Body of pancreas (tissue), 4 donors: Measurements from ENCODE around the gene FNBP1L. TPM values are rescaled to one million over a fixed set of nuclear protein-coding genes. Genes with fewer than 3 reads are reported as not detected.

Experiments
- ATAC-seq: fragments of 150-250 bp; one replicate; pipeline ENCODE4 v1.9.1; 2016
- DNase-seq, 4 donors: peaks; one replicate each; pipeline ENCODE4 v3.0.0-alpha.2; 2019
- H3K27ac ChIP-seq, 4 donors: fragments of 200-600 bp; sonication (generic); 1 replicate in 3 of 4; 2 replicates in 1 of 4; pipeline versions ENCODE4 v1.5.1 to v1.6.1; 2016 to 2019; ENCODE audit warnings: mild to moderate bottlenecking in 1 of 4, mixed read lengths in 1 of 4, moderate library complexity in 1 of 4
- H3K27me3 ChIP-seq, 2 donors: fragments of 200-600 bp; sonication (generic); one replicate each; pipeline ENCODE4 v1.6.0; 2016; ENCODE audit warnings: mild to moderate bottlenecking in 1 of 2
- H3K36me3 ChIP-seq, 2 donors: fragments of 200-600 bp; sonication (generic); replicated peaks in 1 of 2; 2 replicates each; pipeline ENCODE4 v1.5.1; 2016; ENCODE audit warnings: low read depth in 2 of 2; ENCODE audit not compliant: insufficient read depth in 1 of 2
- H3K4me1 ChIP-seq: fragments of 200-600 bp; sonication (generic); one replicate; pipeline ENCODE4 v1.6.0; 2016
- H3K4me3 ChIP-seq, 2 donors: fragments of 200-600 bp; sonication (generic); 1 replicate in 1 of 2; 2 replicates in 1 of 2; pipeline ENCODE4 v1.5.1; 2016 to 2019
- H3K9me3 ChIP-seq, 3 donors: fragments of 200-600 bp; sonication (generic); 1 replicate in 2 of 3; 2 replicates in 1 of 3; pipeline ENCODE4 v1.5.1; 2016
- CTCF ChIP-seq, 7 experiments: fragments of 450-650 bp in 4 of 7; fragments of 200-600 bp in 3 of 7; sonication (generic) in 3 of 7; IDR thresholded peaks; one replicate each; pipeline ENCODE4 v1.5.1; 2016 to 2019; ENCODE audit warnings: antibody characterized with exemption in 7 of 7
- POLR2A ChIP-seq, 3 donors: fragments of 450-650 bp; IDR thresholded peaks; one replicate each; pipeline ENCODE4 v1.6.1; 2016; ENCODE audit warnings: antibody characterized with exemption in 3 of 3, mild to moderate bottlenecking in 2 of 3
- WGBS, 2 donors: methylation state at CpG; one replicate each; pipeline ENCODE4 v1.1.5; 2017; 5-methylcytosine and 5-hydroxymethylcytosine counted together
- intact Hi-C: fragments of 100-400 bp; cut with DNase I; formaldehyde crosslinking; loops from one replicate; pipeline ENCODE4 v1.15.1; 2023
- total RNA-seq, 2 donors: library from RNA; depleted of rRNA; stranded (reverse); fragments of >200 nt; gene quantifications; one replicate each; pipeline ENCODE4 v1.1.0, GENCODE V29; 2016

The FNBP1L gene
- total RNA-seq, 2 donors from 2014 or later, result 23.1 to 32.9 TPM

DNA sequence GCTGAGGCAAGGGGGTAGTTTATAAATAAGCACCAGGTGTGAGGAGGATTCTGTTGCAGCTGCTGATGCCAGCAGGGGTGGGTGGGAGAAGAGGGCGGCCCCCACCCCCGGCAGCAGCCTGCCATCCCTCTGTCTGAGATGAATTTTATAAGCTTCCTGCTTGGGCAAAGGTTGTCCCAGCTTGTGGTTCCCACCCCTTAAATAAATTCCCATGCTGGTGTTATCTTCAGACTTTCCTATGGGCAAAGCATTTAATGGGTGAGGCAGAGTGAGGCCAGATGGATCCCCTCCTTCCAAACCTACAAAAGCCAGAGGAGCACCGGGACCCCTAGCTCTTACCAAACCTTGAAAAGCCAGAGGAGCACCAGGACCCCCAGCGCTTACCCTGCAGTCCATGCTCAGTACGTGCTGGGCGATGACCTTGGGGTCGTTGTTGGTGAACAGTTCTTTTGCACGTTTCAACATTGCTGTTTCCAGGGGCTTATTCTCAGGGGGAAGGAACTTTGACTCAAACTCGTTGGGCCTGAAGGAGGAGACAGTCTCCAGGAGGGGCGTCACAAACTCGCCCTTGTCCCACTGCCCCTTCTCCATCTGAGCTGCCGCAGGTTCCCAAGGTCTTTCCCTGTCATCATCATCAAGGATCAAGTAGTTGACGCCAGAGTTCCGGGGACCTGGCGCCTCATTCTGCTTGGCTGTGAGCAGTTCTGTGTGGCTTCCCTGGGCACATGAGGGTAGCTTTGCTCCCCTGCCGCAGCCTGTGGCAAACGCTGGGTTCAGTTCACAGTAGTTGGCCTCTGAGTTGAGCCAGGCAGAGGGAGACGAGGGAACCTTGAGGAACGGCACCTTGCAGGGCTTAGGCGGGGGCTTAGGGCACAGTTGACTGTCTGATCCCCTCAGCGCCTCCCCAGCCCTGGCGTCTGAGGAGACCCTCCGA, 134.3 kb downstream of the FNBP1L start:
- no peak for ATAC-seq
- TF ChIP-seq POLR2A (IDR thresholded peaks at IDR 0.05), result no peak
- TF ChIP-seq CTCF (IDR thresholded peaks at IDR 0.05), result no peak
- intact Hi-C loops, result no loop called here
- Histone ChIP-seq H3K27ac (peak overlapping the region; percentile 50 to 92 (median 86)), H3K9me3 (no peaks in the 10 kb centered on the region), H3K27me3 (no peaks in the 10 kb centered on the region), H3K4me1 (peaks cover 73% of the 10 kb centered on the region), H3K4me3 (no peak overlapping the region), H3K36me3 (no peaks in the 10 kb centered on the region)
- DNase-seq, result no peak
- 77 to 86% methylated on average over 19 to 22 of the region's 23 CpGs for WGBS, 2 donors

DNA sequence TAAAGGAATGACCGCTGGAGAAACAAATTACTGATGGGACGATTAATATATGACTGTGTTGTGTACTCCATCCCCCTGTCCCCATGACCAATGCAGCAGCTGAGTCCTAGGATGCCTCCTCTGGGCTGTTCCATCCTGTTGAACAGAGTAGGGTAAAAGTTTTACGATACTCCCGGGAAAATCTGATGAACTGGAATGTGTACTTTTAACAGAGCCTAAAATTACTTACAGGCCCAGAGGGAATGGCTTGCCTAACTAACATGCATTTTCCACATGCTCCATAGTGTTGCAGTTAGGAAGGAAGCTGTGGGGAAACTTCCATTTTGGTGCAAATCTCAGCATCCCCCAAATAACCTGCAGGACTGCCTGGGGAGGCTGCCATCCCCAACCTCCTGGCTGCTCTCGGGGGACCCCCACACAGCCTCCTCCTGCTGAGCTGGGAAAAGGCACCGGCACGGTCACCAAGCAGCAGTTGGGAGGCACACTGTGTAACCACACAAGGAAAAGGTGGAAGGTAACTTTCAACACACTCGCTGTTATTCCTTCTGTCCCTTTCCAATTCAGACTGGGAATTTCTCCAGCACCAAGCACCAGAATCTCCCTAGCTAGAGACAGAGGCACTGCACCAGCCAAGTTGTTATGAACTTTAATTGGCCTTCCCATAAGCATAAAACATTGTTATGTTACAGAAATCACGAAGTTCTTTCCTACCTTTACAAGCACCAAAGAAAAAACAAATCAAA, 136.5 kb downstream of the FNBP1L start:
- Histone ChIP-seq H3K4me1 (peaks cover 58% of the 10 kb centered on the region), H3K27me3 (no peaks in the 10 kb centered on the region), H3K27ac (peak overlapping the region; percentile 81 to 92 (median 90)), H3K4me3 (no peak overlapping the region), H3K36me3 (no peaks in the 10 kb centered on the region), H3K9me3 (no peaks in the 10 kb centered on the region)
- 23 to 25% methylated on average over 9 of the region's 9 CpGs for WGBS, 2 donors
- ATAC-seq (peak; percentile 28), DNase-seq (peak in 1 of 4 donors; percentile 33)
- intact Hi-C loops, result no loop called here
- TF ChIP-seq POLR2A (IDR thresholded peaks at IDR 0.05), result no peak
- peak in 3 of 7 experiments; percentile 13 to 44 (median 17) for TF ChIP-seq CTCF (IDR thresholded peaks at IDR 0.05)

DNA sequence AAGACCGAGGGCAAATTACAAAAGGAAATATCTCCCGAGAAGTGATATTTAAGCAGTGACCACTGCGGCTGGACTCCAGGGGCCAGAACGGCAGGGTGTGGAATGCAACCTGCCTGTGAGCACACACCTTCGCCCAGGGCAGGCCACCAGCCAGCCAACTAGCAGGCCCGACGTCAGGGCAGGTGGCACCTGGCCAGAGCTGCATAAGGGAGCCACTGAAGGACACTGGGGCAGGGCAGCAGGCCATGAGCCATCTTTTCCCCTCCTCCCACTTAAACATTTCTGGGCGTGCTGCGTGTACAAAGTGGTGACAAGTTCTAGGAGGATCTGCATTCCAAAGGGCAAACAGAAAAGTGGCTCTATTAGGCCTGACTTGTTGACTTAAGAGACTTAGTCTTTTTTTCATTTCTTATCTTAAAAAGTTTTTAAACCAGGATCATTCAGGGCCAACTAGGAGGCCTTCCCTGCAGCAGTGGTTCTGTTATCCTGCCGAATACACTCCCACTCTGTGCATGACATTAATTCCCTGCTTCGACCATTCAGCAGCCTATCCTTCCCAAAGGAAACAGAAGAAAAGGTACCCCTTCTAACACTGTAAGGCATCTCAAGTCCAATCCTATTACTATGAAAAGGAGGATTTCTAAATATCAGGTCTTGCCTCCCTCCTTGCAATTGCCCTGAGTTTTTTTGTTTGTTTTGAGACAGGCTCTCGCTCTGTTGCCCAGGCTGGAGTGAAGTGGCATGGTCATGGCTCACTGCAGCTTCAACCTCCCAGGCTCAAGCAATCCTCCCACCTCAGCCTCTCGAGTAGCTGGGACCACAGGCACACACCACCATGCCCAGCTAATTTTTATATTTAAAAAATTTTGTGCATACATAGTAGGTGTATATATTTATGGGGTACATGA, 137.4 kb downstream of the FNBP1L start:
- WGBS, 2 donors, result 16 to 19% methylated on average over 13 of the region's 13 CpGs
- peak overlapping the region; percentile 81 to 92 (median 90) for H3K27ac ChIP-seq
- H3K4me3 ChIP-seq, result no peak overlapping the region
- DNase-seq (peak; percentile 98 to 100 (median 99)), ATAC-seq (peak; percentile 99)
- TF ChIP-seq CTCF (IDR thresholded peaks at IDR 0.05), result no peak
- peak; percentile 73 to 97 (median 96) for TF ChIP-seq POLR2A (IDR thresholded peaks at IDR 0.05)
- intact Hi-C loops, result no loop called here
- H3K36me3 ChIP-seq, result no peaks in the 10 kb centered on the region
- no peaks in the 10 kb centered on the region for H3K9me3 ChIP-seq
- peaks cover 49% of the 10 kb centered on the region for H3K4me1 ChIP-seq
- H3K27me3 ChIP-seq, result no peaks in the 10 kb centered on the region

DNA sequence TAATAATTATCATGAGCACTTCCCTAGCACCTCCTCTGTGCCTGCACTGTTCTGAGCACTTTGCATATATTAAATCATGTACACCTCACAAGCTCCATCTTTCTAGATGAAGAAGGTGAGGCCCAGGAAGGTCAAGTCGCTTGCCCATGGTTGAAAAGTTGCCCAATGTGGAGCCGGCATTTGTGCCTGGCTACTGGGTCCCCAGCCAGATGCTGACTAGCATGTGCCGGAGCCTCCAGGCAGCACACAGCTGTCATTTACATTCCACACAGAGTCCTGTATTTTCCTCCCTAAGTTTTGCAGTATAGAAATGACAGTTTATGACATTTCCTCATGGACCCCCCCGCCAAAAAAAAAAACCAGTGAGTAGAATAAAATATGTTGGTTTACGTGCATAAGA, 139.4 kb downstream of the FNBP1L start:
- Histone ChIP-seq H3K9me3 (no peaks in the 10 kb centered on the region), H3K4me3 (no peak overlapping the region), H3K4me1 (peaks cover 48% of the 10 kb centered on the region), H3K36me3 (no peaks in the 10 kb centered on the region), H3K27me3 (no peaks in the 10 kb centered on the region), H3K27ac (peak overlapping the region in 2 of 4 donors; percentile 17 to 32)
- 86 to 89% methylated on average over 5 of the region's 5 CpGs for WGBS, 2 donors
- intact Hi-C loops, result no loop called here
- ATAC-seq, result no peak
- DNase-seq, result no peak
- no peak for TF ChIP-seq POLR2A (IDR thresholded peaks at IDR 0.05)
- TF ChIP-seq CTCF (IDR thresholded peaks at IDR 0.05), result no peak
